HEK293 (cell line): ENCODE measurements around the gene SPATA6L.
A peak's percentile ranks its signal among the peaks of the same experiment; 100 is the strongest.

Experiments used
- CTCF ChIA-PET: fragments of 350-600 bp; formaldehyde crosslinking; extraction: SDS; loops from one replicate; lab custom pipeline; 2021; ENCODE audit warnings: antibody characterized with exemption; lab: Yijun Ruan, JAX
- POLR2A ChIA-PET: fragments of 300-600 bp; formaldehyde crosslinking; extraction: SDS; loops from one replicate; lab custom pipeline; 2020; ENCODE audit warnings: antibody characterized with exemption, inconsistent platforms; lab: Yijun Ruan, JAX
- H3K27ac ChIP-seq: fragments of 200-500 bp; sonication (Bioruptor generic); 2 replicates; pipeline ENCODE4 v1.5.1; 2014; ENCODE audit warnings: low read depth, low read length, control low read depth, inconsistent platforms; ENCODE audit errors: extremely low read depth
- H3K36me3 ChIP-seq, 2 experiments: fragments of 200-500 bp in 1 of 2; sonication (Bioruptor generic) in 1 of 2; 1 replicate in 1 of 2; 2 replicates in 1 of 2; pipeline ENCODE4 v1.5.1; 2014 to 2017; ENCODE audit warnings: inconsistent platforms in 2 of 2, low read length in 2 of 2; ENCODE audit not compliant: control insufficient read depth in 2 of 2, insufficient read depth in 1 of 2
- H3K4me1 ChIP-seq: fragments of 200-500 bp; sonication (Bioruptor generic); 2 replicates; pipeline ENCODE4 v1.5.1; 2014; ENCODE audit warnings: mild to moderate bottlenecking, low read length, inconsistent platforms; ENCODE audit not compliant: control insufficient read depth, insufficient read depth
- H3K4me3 ChIP-seq: 2 replicates; pipeline ENCODE4 v1.5.1; 2011; ENCODE audit warnings: low read depth, mild to moderate bottlenecking, control low read depth, low read length, moderate library complexity
- H3K9me3 ChIP-seq: fragments of 200-500 bp; sonication (Bioruptor generic); 2 replicates; pipeline ENCODE4 v1.5.1; 2014; ENCODE audit warnings: low read depth, low read length, inconsistent platforms; ENCODE audit not compliant: control insufficient read depth, insufficient read depth
- EGR2 ChIP-seq: fragments of 450-650 bp; formaldehyde crosslinking; IDR thresholded peaks from 2 replicates; pipeline ENCODE4 v1.5.1; 2016; ENCODE audit warnings: low read depth, missing biosample characterization, missing genetic modification characterization
- FEZF1 ChIP-seq: fragments of 450-650 bp; formaldehyde crosslinking; IDR thresholded peaks from 2 replicates; pipeline ENCODE4 v1.5.1; 2016; ENCODE audit warnings: missing biosample characterization, missing genetic modification characterization
- GLIS1 ChIP-seq: fragments of 450-650 bp; formaldehyde crosslinking; IDR thresholded peaks from 2 replicates; pipeline ENCODE4 v1.5.1; 2016; ENCODE audit warnings: missing biosample characterization, missing genetic modification characterization
- PATZ1 ChIP-seq: fragments of 450-650 bp; formaldehyde crosslinking; IDR thresholded peaks from 2 replicates; pipeline ENCODE4 v1.5.1; 2016; ENCODE audit warnings: missing biosample characterization, missing genetic modification characterization
- SCRT2 ChIP-seq: fragments of 450-650 bp; formaldehyde crosslinking; IDR thresholded peaks from 2 replicates; pipeline ENCODE4 v1.5.1; 2016; ENCODE audit warnings: missing biosample characterization, missing genetic modification characterization
- YY1 ChIP-seq: fragments of 450-650 bp; formaldehyde crosslinking; IDR thresholded peaks from 2 replicates; pipeline ENCODE4 v1.5.1; 2018; ENCODE audit warnings: missing biosample characterization, missing genetic modification characterization
- ZBTB8A ChIP-seq: fragments of 450-650 bp; formaldehyde crosslinking; IDR thresholded peaks from 2 replicates; pipeline ENCODE4 v1.5.1; 2016; ENCODE audit warnings: missing biosample characterization, missing genetic modification characterization
- ZFHX2 ChIP-seq: fragments of 450-650 bp; formaldehyde crosslinking; conservative IDR thresholded peaks from 2 replicates; pipeline ENCODE4 v1.5.1; 2016; ENCODE audit warnings: missing biosample characterization, missing genetic modification characterization
- ZFP69B ChIP-seq: fragments of 450-650 bp; formaldehyde crosslinking; IDR thresholded peaks from 2 replicates; pipeline ENCODE4 v1.5.1; 2016; ENCODE audit warnings: missing biosample characterization, missing genetic modification characterization
- ZIC2 ChIP-seq: fragments of 450-650 bp; formaldehyde crosslinking; IDR thresholded peaks from 2 replicates; pipeline ENCODE4 v1.5.1; 2016; ENCODE audit warnings: missing biosample characterization, missing genetic modification characterization
- ZNF169 ChIP-seq: fragments of 450-650 bp; formaldehyde crosslinking; IDR thresholded peaks from 2 replicates; pipeline ENCODE4 v1.5.1; 2016; ENCODE audit warnings: missing biosample characterization, missing genetic modification characterization
- ZNF341 ChIP-seq: fragments of 450-650 bp; formaldehyde crosslinking; IDR thresholded peaks from 2 replicates; pipeline ENCODE4; 2016; ENCODE audit warnings: low read depth, missing biosample characterization, missing genetic modification characterization
- ZNF37A ChIP-seq: fragments of 450-650 bp; IDR thresholded peaks from 2 replicates; pipeline ENCODE4 v1.5.1; 2018; ENCODE audit warnings: missing biosample characterization, missing genetic modification characterization
- ZNF391 ChIP-seq: fragments of 450-650 bp; formaldehyde crosslinking; IDR thresholded peaks from 2 replicates; pipeline ENCODE4 v1.5.1; 2016; ENCODE audit warnings: low read depth, missing biosample characterization, missing genetic modification characterization, borderline replicate concordance
- ZNF416 ChIP-seq: fragments of 450-650 bp; formaldehyde crosslinking; IDR thresholded peaks from 2 replicates; pipeline ENCODE4 v1.5.1; 2016; ENCODE audit warnings: missing biosample characterization, missing genetic modification characterization
- ZNF501 ChIP-seq: fragments of 450-650 bp; formaldehyde crosslinking; IDR thresholded peaks from 2 replicates; pipeline ENCODE4 v1.5.1; 2016; ENCODE audit warnings: missing biosample characterization, missing genetic modification characterization
- ZNF510 ChIP-seq: fragments of 450-650 bp; formaldehyde crosslinking; IDR thresholded peaks from 2 replicates; pipeline ENCODE4 v1.5.1; 2018; ENCODE audit warnings: mild to moderate bottlenecking, missing genetic modification characterization, missing biosample characterization; ENCODE audit not compliant: insufficient replicate concordance
- ZNF514 ChIP-seq: fragments of 450-650 bp; formaldehyde crosslinking; IDR thresholded peaks from 2 replicates; pipeline ENCODE4 v1.5.1; 2016; ENCODE audit warnings: missing biosample characterization, missing genetic modification characterization
- ZNF558 ChIP-seq: fragments of 450-650 bp; formaldehyde crosslinking; IDR thresholded peaks from 2 replicates; pipeline ENCODE4 v1.5.1; 2016; ENCODE audit warnings: missing biosample characterization, missing genetic modification characterization
- ZNF561 ChIP-seq: fragments of 450-650 bp; IDR thresholded peaks from 2 replicates; pipeline ENCODE4 v1.5.1; 2018; ENCODE audit warnings: missing biosample characterization, missing genetic modification characterization, borderline replicate concordance
- ZNF580 ChIP-seq: fragments of 450-650 bp; formaldehyde crosslinking; IDR thresholded peaks from 2 replicates; pipeline ENCODE4 v1.5.1; 2016; ENCODE audit warnings: missing biosample characterization, missing genetic modification characterization
- ZNF658 ChIP-seq: fragments of 450-650 bp; formaldehyde crosslinking; IDR thresholded peaks from 2 replicates; pipeline ENCODE4; 2016; ENCODE audit warnings: missing biosample characterization, missing genetic modification characterization
- ZNF747 ChIP-seq: fragments of 450-650 bp; formaldehyde crosslinking; IDR thresholded peaks from 2 replicates; pipeline ENCODE4 v1.5.1; 2016; ENCODE audit warnings: missing biosample characterization, missing genetic modification characterization
- ZNF785 ChIP-seq: fragments of 450-650 bp; formaldehyde crosslinking; IDR thresholded peaks from 2 replicates; pipeline ENCODE4 v1.5.1; 2016; ENCODE audit warnings: missing biosample characterization, missing genetic modification characterization
- ZSCAN23 ChIP-seq: fragments of 450-650 bp; formaldehyde crosslinking; IDR thresholded peaks from 2 replicates; pipeline ENCODE4 v1.5.1; 2016; ENCODE audit warnings: missing biosample characterization, missing genetic modification characterization
- TF ChIP-seq, protein P1 (sequence below): fragments of 450-650 bp; formaldehyde crosslinking; IDR thresholded peaks from 2 replicates; pipeline ENCODE4 v1.5.1; 2016; ENCODE audit warnings: missing biosample characterization, missing genetic modification characterization
- TF ChIP-seq, protein P2 (sequence below): fragments of 450-650 bp; formaldehyde crosslinking; IDR thresholded peaks from 2 replicates; pipeline ENCODE4 v1.5.1; 2016; ENCODE audit warnings: missing biosample characterization, missing genetic modification characterization, borderline replicate concordance
- TF ChIP-seq, protein P3 (sequence below): fragments of 450-650 bp; formaldehyde crosslinking; IDR thresholded peaks from 2 replicates; pipeline ENCODE4 v1.5.1; 2017; ENCODE audit warnings: missing biosample characterization, missing genetic modification characterization

SPATA6L gene

GRCh38 chr9:4574657-4575243 lies 91.5 kb downstream of the SPATA6L start:
- Histone ChIP-seq H3K9me3 (no peaks in the 10 kb centered on the region), H3K4me1 (peaks cover 5% of the 10 kb centered on the region; the same call in 1 of the 2 replicates), H3K27ac (no peak overlapping the region), H3K4me3 (no peak overlapping the region), H3K36me3 (peaks cover 0 to 10% of the 10 kb centered on the region in 2 experiments; a peak in 1 of 3 replicates)
- TF ChIP-seq ZSCAN23 (tag by site-specific recombination) (no peak), ZFP69B (no peak), YY1 (tag by site-specific recombination) (no peak), ZNF169 (no peak), ZNF658 (tag by site-specific recombination) (no peak), ZNF785 (tag by site-specific recombination) (no peak), ZBTB8A (no peak), ZNF391 (no peak), ZNF514 (no peak), ZNF37A (tag by site-specific recombination) (no peak), ZNF416 (tag by site-specific recombination) (no peak), ZNF558 (tag by site-specific recombination) (no peak), ZNF510 (tag by site-specific recombination) (no peak), PATZ1 (no peak), ZNF580 (tag by site-specific recombination) (no peak)
- TF ChIP-seq, protein P1, sequence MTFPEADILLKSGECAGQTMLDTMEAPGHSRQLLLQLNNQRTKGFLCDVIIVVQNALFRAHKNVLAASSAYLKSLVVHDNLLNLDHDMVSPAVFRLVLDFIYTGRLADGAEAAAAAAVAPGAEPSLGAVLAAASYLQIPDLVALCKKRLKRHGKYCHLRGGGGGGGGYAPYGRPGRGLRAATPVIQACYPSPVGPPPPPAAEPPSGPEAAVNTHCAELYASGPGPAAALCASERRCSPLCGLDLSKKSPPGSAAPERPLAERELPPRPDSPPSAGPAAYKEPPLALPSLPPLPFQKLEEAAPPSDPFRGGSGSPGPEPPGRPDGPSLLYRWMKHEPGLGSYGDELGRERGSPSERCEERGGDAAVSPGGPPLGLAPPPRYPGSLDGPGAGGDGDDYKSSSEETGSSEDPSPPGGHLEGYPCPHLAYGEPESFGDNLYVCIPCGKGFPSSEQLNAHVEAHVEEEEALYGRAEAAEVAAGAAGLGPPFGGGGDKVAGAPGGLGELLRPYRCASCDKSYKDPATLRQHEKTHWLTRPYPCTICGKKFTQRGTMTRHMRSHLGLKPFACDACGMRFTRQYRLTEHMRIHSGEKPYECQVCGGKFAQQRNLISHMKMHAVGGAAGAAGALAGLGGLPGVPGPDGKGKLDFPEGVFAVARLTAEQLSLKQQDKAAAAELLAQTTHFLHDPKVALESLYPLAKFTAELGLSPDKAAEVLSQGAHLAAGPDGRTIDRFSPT (tag by site-specific recombination), result no peak
- TF ChIP-seq, protein P2, sequence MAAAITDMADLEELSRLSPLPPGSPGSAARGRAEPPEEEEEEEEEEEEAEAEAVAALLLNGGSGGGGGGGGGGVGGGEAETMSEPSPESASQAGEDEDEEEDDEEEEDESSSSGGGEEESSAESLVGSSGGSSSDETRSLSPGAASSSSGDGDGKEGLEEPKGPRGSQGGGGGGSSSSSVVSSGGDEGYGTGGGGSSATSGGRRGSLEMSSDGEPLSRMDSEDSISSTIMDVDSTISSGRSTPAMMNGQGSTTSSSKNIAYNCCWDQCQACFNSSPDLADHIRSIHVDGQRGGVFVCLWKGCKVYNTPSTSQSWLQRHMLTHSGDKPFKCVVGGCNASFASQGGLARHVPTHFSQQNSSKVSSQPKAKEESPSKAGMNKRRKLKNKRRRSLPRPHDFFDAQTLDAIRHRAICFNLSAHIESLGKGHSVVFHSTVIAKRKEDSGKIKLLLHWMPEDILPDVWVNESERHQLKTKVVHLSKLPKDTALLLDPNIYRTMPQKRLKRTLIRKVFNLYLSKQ (tag by site-specific recombination), result no peak
- ChIA-PET POLR2A (interaction anchor here (1.0 kb wide), 1 partner anchor 8 kb away, joined by 3 read pairs; no protein-coding TSS in a partner anchor), CTCF (interaction anchor here (0.5 to 0.6 kb wide), 2 partner anchors 69 to 82 kb away, joined by 3 read pairs; no protein-coding TSS in a partner anchor)

- Histone ChIP-seq H3K9me3 (no peaks in the 10 kb centered on the region), H3K27ac (no peak overlapping the region), H3K4me1 (peaks cover 5% of the 10 kb centered on the region; the same call in 1 of the 2 replicates), H3K4me3 (no peak overlapping the region), H3K36me3 (peaks cover 0 to 10% of the 10 kb centered on the region in 2 experiments; a peak in 1 of 3 replicates)
- POLR2A ChIA-PET, result interaction anchor here (1.0 kb wide), 1 partner anchor 9 kb away, joined by 3 read pairs; no protein-coding TSS in a partner anchor
- CTCF ChIA-PET, result interaction anchor here (0.5 to 1.2 kb wide), 3 partner anchors 30 to 1131 kb away, joined by 3 read pairs; no protein-coding TSS in a partner anchor
- TF ChIP-seq SCRT2 (tag by site-specific recombination), result no peak
- peak; percentile 87 for TF ChIP-seq ZNF341 (tag by site-specific recombination)
- peak; percentile 61 for TF ChIP-seq ZIC2 (tag by site-specific recombination)
- peak; percentile 73 for TF ChIP-seq ZFHX2
- peak; percentile 31; the same call in 1 of the 2 replicates for TF ChIP-seq ZNF561 (tag by site-specific recombination)
- TF ChIP-seq, protein P3, sequence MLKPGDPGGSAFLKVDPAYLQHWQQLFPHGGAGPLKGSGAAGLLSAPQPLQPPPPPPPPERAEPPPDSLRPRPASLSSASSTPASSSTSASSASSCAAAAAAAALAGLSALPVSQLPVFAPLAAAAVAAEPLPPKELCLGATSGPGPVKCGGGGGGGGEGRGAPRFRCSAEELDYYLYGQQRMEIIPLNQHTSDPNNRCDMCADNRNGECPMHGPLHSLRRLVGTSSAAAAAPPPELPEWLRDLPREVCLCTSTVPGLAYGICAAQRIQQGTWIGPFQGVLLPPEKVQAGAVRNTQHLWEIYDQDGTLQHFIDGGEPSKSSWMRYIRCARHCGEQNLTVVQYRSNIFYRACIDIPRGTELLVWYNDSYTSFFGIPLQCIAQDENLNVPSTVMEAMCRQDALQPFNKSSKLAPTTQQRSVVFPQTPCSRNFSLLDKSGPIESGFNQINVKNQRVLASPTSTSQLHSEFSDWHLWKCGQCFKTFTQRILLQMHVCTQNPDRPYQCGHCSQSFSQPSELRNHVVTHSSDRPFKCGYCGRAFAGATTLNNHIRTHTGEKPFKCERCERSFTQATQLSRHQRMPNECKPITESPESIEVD (tag by site-specific recombination), result peak; percentile 31; the same call in 1 of the 2 replicates
- TF ChIP-seq ZNF747, result no peak
- TF ChIP-seq EGR2, result 0 out of 2 replicates have a peak, but pooled peaks have one; percentile 14
- TF ChIP-seq GLIS1, result peak; percentile 49
- TF ChIP-seq ZNF501 (tag by site-specific recombination), result no peak
- TF ChIP-seq FEZF1, result 0 out of 2 replicates have a peak, but pooled peaks have one; percentile 23
Measured at GRCh38 chr9:4573634-4574389, 92.5 kb downstream of the SPATA6L start.
